Muscle layer of colon (tissue), 2 donors: Measurements from ENCODE around the gene HACD1.

Source experiments
- H3K27ac ChIP-seq: one replicate; pipeline ENCODE4 v1.7.0; 2013; ENCODE audit warnings: low read depth, mild to moderate bottlenecking, low read length, moderate library complexity
- H3K27me3 ChIP-seq, 2 donors: one replicate each; pipeline ENCODE4 v1.7.0; 2013; ENCODE audit warnings: low read length in 2 of 2, mild to moderate bottlenecking in 2 of 2; ENCODE audit not compliant: insufficient read depth in 2 of 2, control insufficient read depth in 1 of 2
- H3K36me3 ChIP-seq: one replicate; pipeline ENCODE4 v1.7.0; 2013; ENCODE audit warnings: mild to moderate bottlenecking, low read length; ENCODE audit not compliant: insufficient read depth
- H3K4me1 ChIP-seq: one replicate; pipeline ENCODE4 v1.7.0; 2013; ENCODE audit warnings: mild to moderate bottlenecking, low read length; ENCODE audit not compliant: insufficient read depth
- H3K4me3 ChIP-seq, 2 donors: one replicate each; pipeline ENCODE4 v1.7.0; 2013; ENCODE audit warnings: low read length in 2 of 2, low read depth in 1 of 2, mild to moderate bottlenecking in 1 of 2, moderate library complexity in 1 of 2
- H3K9ac ChIP-seq: one replicate; pipeline ENCODE4 v1.7.0; 2013; ENCODE audit warnings: low read length
- H3K9me3 ChIP-seq: one replicate; pipeline ENCODE4 v1.7.0; 2013; ENCODE audit warnings: mild to moderate bottlenecking, low read length
- donor health status: abdominal sarcoma.
- donor health status: Adenocarcinoma of cecum.

Gene HACD1

GRCh38 chr10:17651896-17652295 lies 34.7 kb upstream of the HACD1 start:
- no peaks in the 10 kb centered on the region for H3K36me3 ChIP-seq
- H3K4me3 ChIP-seq: no peak overlapping the region
- H3K9me3 ChIP-seq: no peaks in the 10 kb centered on the region
- no peak overlapping the region for H3K9ac ChIP-seq
- no peaks in the 10 kb centered on the region for H3K27me3 ChIP-seq
- H3K4me1 ChIP-seq: peaks cover 7% of the 10 kb centered on the region
- no peak overlapping the region for H3K27ac ChIP-seq

GRCh38 chr10:17650416-17650815 lies 33.2 kb upstream of the HACD1 start:
- Histone ChIP-seq H3K36me3 (no peaks in the 10 kb centered on the region), H3K9me3 (no peaks in the 10 kb centered on the region), H3K27ac (no peak overlapping the region), H3K27me3 (no peaks in the 10 kb centered on the region), H3K9ac (no peak overlapping the region), H3K4me1 (peaks cover 18% of the 10 kb centered on the region), H3K4me3 (no peak overlapping the region)

GRCh38 chr10:17649836-17650235 lies 32.7 kb upstream of the HACD1 start:
- Histone ChIP-seq H3K4me1 (peaks cover 22% of the 10 kb centered on the region), H3K9me3 (no peaks in the 10 kb centered on the region), H3K36me3 (no peaks in the 10 kb centered on the region), H3K4me3 (no peak overlapping the region), H3K27me3 (no peaks in the 10 kb centered on the region), H3K27ac (no peak overlapping the region), H3K9ac (no peak overlapping the region)

- H3K4me3 ChIP-seq: no peak overlapping the region
- H3K4me1 ChIP-seq: peaks cover 22% of the 10 kb centered on the region
- no peak overlapping the region for H3K9ac ChIP-seq
- H3K9me3 ChIP-seq: no peaks in the 10 kb centered on the region
- no peak overlapping the region for H3K27ac ChIP-seq
- H3K36me3 ChIP-seq: no peaks in the 10 kb centered on the region
- H3K27me3 ChIP-seq: no peaks in the 10 kb centered on the region
Measured at GRCh38 chr10:17649052-17649451, 31.9 kb upstream of the HACD1 start.

GRCh38 chr10:17648243-17649035 lies 31.3 kb upstream of the HACD1 start:
- Histone ChIP-seq H3K36me3 (no peaks in the 10 kb centered on the region), H3K27ac (no peak overlapping the region), H3K9me3 (no peaks in the 10 kb centered on the region), H3K9ac (no peak overlapping the region), H3K4me3 (no peak overlapping the region), H3K4me1 (peaks cover 22% of the 10 kb centered on the region), H3K27me3 (no peaks in the 10 kb centered on the region)

GRCh38 chr10:17647326-17647725 lies 30.2 kb upstream of the HACD1 start:
- H3K27me3 ChIP-seq: no peaks in the 10 kb centered on the region
- H3K36me3 ChIP-seq: no peaks in the 10 kb centered on the region
- no peak overlapping the region for H3K27ac ChIP-seq
- H3K9ac ChIP-seq: no peak overlapping the region
- peaks cover 30% of the 10 kb centered on the region for H3K4me1 ChIP-seq
- H3K4me3 ChIP-seq: no peak overlapping the region
- H3K9me3 ChIP-seq: no peaks in the 10 kb centered on the region

GRCh38 chr10:17645621-17646345 lies 28.6 kb upstream of the HACD1 start:
- H3K36me3 ChIP-seq: no peaks in the 10 kb centered on the region
- peaks cover 32% of the 10 kb centered on the region for H3K4me1 ChIP-seq
- H3K27ac ChIP-seq: no peak overlapping the region
- H3K9me3 ChIP-seq: no peaks in the 10 kb centered on the region
- peak overlapping the region; percentile 31 for H3K9ac ChIP-seq
- no peaks in the 10 kb centered on the region for H3K27me3 ChIP-seq
- H3K4me3 ChIP-seq: no peak overlapping the region

GRCh38 chr10:17644485-17644943 lies 27.3 kb upstream of the HACD1 start:
- Histone ChIP-seq H3K9ac (peak overlapping the region; percentile 98), H3K27ac (peak overlapping the region; percentile 94), H3K4me1 (peaks cover 32% of the 10 kb centered on the region), H3K27me3 (no peaks in the 10 kb centered on the region), H3K9me3 (no peaks in the 10 kb centered on the region), H3K36me3 (no peaks in the 10 kb centered on the region), H3K4me3 (peak overlapping the region; percentile 77 to 97)

GRCh38 chr10:17643755-17644484 lies 26.7 kb upstream of the HACD1 start, which contains the start of gene STAM:
STAM (plus strand) TSS chr10:17644151; CDS start chr10:17644340, 189 bp downstream.
- peak within 1 kb of the TSS; percentile 98 for H3K9ac ChIP-seq
- H3K4me1 ChIP-seq: peaks cover 32% of the 10 kb centered on the region
- no peaks in the 10 kb centered on the region for H3K36me3 ChIP-seq
- H3K27ac ChIP-seq: peak within 1 kb of the TSS; percentile 94
- H3K27me3 ChIP-seq: no peaks in the 10 kb centered on the region
- H3K9me3 ChIP-seq: no peaks in the 10 kb centered on the region
- peak within 1 kb of the TSS; percentile 77 to 97 for H3K4me3 ChIP-seq

GRCh38 chr10:17643339-17643754 lies 26.2 kb upstream of the HACD1 start:
- Histone ChIP-seq H3K27ac (peak overlapping the region; percentile 94), H3K4me1 (peaks cover 32% of the 10 kb centered on the region)

GRCh38 chr10:17640331-17640816 lies 23.2 kb upstream of the HACD1 start:
- Histone ChIP-seq H3K9ac (no peak overlapping the region), H3K9me3 (no peaks in the 10 kb centered on the region), H3K27me3 (no peaks in the 10 kb centered on the region), H3K4me1 (peaks cover 13% of the 10 kb centered on the region), H3K4me3 (no peak overlapping the region), H3K27ac (no peak overlapping the region), H3K36me3 (no peaks in the 10 kb centered on the region)

More at GRCh38 chr10:17643339-17643754, 26.2 kb upstream of the HACD1 start:
- Histone ChIP-seq H3K36me3 (no peaks in the 10 kb centered on the region), H3K9ac (peak overlapping the region; percentile 98), H3K27me3 (no peaks in the 10 kb centered on the region), H3K4me3 (peak overlapping the region; percentile 77 to 97), H3K9me3 (no peaks in the 10 kb centered on the region)
